ENCODE measurements around the gene LMBR1. TPM values are rescaled to one million over a fixed set of nuclear protein-coding genes. Genes with fewer than 3 reads are reported as not detected.

Gene LMBR1
- total RNA-seq, 1 experiment from 2014 or later, result 151 TPM

GRCh38 chr7:156802214-156802613 lies 90.8 kb downstream of the LMBR1 start:
- no peak for DNase-seq (ENCODE audit: low spot score)

- DNase-seq (ENCODE audit: low spot score), result no peak
These were observed 97.6 kb downstream of the LMBR1 start for GRCh38 chr7:156795415-156795814.

DNA sequence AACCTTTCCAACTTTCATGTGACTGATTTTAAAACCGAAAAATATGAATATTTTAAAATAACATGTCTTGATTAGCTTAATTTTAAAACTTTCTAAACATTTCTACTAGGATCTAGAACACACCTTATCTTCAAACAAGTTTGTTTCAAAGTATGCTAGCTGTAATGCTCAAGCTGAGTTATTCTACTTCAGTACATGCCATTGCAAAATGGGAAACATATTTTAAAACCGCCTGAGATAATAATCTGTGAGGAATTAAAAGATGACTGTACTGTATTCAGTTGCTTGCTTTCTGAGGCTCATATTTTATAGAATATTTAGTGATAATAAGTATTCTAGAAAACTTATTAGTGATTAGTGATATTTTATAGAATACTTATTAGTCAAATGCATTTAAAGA lies 99.6 kb downstream of the LMBR1 start:
- DNase-seq (ENCODE audit: low spot score), result no peak

DNA sequence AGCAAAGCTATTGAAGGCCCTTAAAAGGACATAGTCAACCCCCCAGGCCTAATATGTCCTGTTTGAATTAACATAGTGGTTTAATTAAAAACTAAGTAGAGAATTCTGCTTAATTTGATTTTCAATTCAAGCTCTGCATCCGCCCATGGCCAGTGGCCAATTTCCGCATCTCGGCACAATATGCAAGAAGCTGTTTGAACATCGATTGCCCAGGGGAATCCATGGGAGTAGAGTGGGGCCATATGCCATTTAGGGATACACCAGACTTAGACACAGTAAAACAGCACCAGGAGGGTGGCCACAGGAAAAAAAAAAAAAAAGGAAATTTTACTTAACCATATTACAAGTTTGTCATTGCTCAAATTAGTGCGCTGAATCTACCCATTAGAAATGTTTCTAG lies 100.4 kb downstream of the LMBR1 start:
- DNase-seq (ENCODE audit: low spot score), result no peak

- no peak for DNase-seq (ENCODE audit: low spot score)
These were observed 101.7 kb downstream of the LMBR1 start for GRCh38 chr7:156791241-156791640.

GRCh38 chr7:156790264-156790663 lies 102.7 kb downstream of the LMBR1 start:
- no peak for DNase-seq (ENCODE audit: low spot score)

DNA sequence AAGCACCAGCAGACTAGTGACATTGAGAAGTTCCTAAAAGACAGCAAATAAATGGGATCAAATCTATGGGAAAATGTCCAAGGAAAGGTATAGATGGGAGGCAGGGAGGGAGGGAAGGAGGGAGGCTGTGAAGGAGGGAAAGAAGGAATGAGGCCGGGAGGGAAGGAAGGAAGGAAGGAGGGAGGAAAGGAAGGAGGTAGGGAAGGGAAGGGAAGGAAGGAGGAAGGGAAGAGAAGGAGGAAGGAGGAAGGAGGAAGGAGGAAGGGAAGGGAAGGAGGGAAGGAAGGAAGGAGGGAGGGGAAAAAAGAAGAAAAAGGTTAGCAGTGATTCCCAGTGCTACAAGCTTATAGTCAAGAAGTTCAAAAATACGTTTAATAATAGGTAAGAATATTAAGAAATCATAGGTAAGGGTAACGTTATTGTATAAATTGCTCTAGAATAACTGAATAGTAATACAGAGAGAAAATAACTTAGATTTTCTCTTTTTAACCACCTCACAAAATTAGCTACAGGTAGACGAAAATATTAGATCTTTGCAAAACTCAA lies 106.9 kb downstream of the LMBR1 start:
- DNase-seq (ENCODE audit: low spot score), result no peak

- no peak for DNase-seq (ENCODE audit: low spot score)
These were observed 109.1 kb downstream of the LMBR1 start for GRCh38 chr7:156783864-156784263.

- DNase-seq (ENCODE audit: low spot score), result no peak
These were observed 111.0 kb downstream of the LMBR1 start for GRCh38 chr7:156781972-156782371.

GRCh38 chr7:156780724-156781455 lies 112.1 kb downstream of the LMBR1 start:
- no peak for DNase-seq (ENCODE audit: low spot score)

- no peak for DNase-seq (ENCODE audit: low spot score)
These were observed 114.3 kb downstream of the LMBR1 start for GRCh38 chr7:156778668-156779067.

DNA sequence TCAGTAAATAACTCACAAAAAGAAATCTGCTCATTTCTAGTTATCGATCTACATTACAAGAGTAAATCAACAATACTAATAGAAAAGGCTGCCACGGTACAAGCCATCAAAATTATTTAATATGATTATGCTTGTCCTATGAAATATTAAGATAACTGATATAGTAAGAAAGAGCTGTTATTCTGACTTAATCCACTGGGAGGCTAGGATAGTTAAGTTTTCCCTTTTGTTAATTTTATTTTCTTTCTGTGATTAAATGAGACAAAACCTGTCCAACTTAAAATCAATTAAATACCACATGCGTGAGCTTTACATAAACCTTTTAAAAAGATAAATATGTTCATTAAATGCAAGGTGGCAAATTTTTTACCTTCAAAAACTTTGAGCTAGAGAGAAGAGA lies 114.8 kb downstream of the LMBR1 start:
- no peak for DNase-seq (ENCODE audit: low spot score)

- no peak for DNase-seq (ENCODE audit: low spot score)
These were observed 115.5 kb downstream of the LMBR1 start for GRCh38 chr7:156777364-156778069.

- DNase-seq (ENCODE audit: low spot score), result no peak
These were observed 116.5 kb downstream of the LMBR1 start for GRCh38 chr7:156776527-156776926.

DNA sequence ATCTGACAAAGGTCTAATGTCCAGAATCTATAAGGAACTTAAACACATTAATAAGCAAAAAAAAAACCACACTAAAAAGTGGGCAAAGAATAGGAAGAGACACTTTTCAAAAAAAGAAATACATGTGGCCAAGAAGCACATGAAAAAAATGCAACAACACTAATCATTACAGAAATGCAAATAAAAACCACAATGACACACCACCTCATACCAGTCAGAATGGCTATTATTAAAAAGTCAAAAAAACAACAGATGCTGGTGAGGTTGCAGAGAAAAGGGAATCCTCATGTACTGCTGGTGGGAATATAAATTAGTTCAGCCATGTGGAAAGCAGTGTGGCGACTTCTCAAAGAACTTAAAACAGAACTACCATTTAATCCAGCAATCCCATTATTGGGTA lies 119.0 kb downstream of the LMBR1 start:
- DNase-seq (ENCODE audit: low spot score), result no peak

GRCh38 chr7:156772725-156773124 lies 120.3 kb downstream of the LMBR1 start:
- no peak for DNase-seq (ENCODE audit: low spot score)

DNA sequence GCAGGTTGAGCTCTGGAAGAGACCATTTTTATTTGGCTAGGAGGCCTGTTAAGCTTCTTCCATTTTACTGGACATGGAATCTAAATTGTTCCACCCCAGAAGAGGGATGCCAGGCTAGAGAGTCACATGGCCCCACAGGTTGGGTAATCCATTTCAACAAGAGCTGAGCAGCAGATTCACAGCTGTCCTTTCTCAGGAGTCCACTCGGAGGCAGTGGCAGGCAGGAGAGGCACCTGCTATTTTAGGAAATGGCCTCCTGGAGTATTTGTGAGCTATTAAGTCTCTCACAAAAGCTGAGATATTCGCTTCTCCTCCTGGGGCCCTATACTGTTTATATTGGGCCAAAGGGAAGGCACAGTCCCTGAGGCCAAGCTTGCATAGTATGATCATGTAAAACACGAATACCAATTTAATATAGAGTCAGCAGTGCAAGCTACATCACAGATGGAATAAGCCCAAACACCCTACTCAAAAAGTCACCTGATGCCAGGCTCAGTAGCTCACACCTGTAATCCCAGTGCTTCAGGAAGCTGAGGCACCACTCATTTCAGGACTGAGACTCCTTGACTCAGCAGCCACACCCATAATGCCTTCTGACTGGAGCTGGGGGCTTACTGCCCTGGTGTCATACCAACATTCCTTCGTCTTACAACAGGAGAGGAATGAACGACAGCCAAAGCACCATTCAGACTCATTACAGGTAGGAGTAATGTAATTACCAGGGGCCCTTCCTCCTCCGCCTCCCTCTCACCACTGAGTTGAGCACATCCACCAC lies 124.1 kb downstream of the LMBR1 start:
- no peak for DNase-seq (ENCODE audit: low spot score)

DNA sequence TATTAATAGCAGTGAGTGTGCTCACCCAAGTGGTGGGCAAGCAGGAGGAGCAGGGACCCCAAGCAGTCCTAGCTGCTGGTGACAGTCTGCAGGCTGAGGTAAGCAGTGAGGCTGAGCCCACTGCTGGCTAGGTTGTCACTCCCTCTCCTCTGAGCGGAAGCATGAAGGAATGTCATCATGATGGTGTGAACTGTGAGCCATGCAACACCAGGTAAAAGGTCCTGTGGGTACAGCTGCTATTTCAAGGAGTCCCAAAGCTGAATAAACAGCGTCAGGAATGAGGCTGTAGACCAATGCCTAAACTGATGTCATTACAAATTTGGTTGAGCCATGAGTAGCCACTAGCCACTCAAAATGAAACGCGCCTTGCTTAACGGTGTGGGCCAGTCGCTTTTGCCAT lies 126.3 kb downstream of the LMBR1 start:
- DNase-seq (ENCODE audit: low spot score), result no peak

GRCh38 chr7:156765901-156766656 lies 126.9 kb downstream of the LMBR1 start:
- DNase-seq (ENCODE audit: low spot score), result no peak

- no peak for DNase-seq (ENCODE audit: low spot score)
These were observed 128.2 kb downstream of the LMBR1 start for GRCh38 chr7:156764766-156765165.

DNA sequence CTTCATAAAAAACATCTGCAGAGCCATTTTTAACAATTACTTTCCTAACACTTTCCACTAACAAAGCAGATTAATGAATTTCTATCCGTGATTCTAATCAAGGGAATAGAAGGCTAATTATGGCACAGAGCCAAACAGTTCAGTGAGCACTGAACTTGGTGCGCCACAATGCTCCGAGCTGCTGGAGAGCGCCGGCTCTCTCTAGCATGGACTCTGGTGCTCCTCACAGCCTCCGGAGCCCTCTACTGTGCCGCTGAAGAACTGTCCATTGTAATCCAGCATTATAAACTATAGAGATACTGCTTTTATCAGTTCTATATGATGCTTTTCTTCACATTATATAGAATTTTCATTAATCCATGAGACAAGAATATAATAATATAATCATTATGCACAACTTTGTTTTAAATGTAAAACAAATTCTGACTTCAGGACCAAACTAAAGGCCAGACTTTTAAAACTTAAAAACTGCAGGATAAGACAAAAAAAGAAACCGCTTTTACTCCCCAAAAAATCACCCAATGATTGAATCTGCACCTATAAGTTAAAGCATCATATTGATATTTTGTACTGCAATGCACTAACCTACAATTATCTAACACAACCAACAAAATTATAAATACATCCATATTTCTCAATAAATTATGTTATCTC lies 128.8 kb downstream of the LMBR1 start:
- peak; percentile 91 for DNase-seq (ENCODE audit: low spot score)
